ENCODE data around the gene CBX4.

- TF ChIP-seq, protein P1, sequence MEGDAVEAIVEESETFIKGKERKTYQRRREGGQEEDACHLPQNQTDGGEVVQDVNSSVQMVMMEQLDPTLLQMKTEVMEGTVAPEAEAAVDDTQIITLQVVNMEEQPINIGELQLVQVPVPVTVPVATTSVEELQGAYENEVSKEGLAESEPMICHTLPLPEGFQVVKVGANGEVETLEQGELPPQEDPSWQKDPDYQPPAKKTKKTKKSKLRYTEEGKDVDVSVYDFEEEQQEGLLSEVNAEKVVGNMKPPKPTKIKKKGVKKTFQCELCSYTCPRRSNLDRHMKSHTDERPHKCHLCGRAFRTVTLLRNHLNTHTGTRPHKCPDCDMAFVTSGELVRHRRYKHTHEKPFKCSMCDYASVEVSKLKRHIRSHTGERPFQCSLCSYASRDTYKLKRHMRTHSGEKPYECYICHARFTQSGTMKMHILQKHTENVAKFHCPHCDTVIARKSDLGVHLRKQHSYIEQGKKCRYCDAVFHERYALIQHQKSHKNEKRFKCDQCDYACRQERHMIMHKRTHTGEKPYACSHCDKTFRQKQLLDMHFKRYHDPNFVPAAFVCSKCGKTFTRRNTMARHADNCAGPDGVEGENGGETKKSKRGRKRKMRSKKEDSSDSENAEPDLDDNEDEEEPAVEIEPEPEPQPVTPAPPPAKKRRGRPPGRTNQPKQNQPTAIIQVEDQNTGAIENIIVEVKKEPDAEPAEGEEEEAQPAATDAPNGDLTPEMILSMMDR (optimal IDR thresholded peaks at IDR 0.05 in 1 of 3, IDR thresholded peaks at IDR 0.05 in 1 of 3, conservative IDR thresholded peaks at IDR 0.05 in 1 of 3; ENCODE audit: extremely low read depth in 1 of 3, insufficient read depth in 2 of 3, low read length in 3 of 3) = no peak
- TF ChIP-seq EZH2 (IDR thresholded peaks at IDR 0.05; ENCODE audit: low read length) = peak; percentile 57
Measured at GRCh38 chr17:79841369-79842135, 2.3 kb upstream of the CBX4 start.

Measured in keratinocyte (primary cell).